NT2/D1 (cell line): ENCODE results near the gene AHCTF1.

ENCODE experiments used
- DNase-seq: peaks from one replicate; pipeline ENCODE4 v3.0.0-alpha.2; 2011; ENCODE audit warnings: low read depth, low spot score
- H3K27me3 ChIP-seq: 2 replicates; pipeline ENCODE4 v1.6.0; 2011; ENCODE audit warnings: mild to moderate bottlenecking; ENCODE audit not compliant: insufficient read length, insufficient read depth
- H3K36me3 ChIP-seq: 2 replicates; pipeline ENCODE4 v1.6.1; 2011; ENCODE audit warnings: mild to moderate bottlenecking, low read length, mixed read lengths; ENCODE audit not compliant: insufficient read depth, insufficient read length
- H3K4me1 ChIP-seq: 2 replicates; pipeline ENCODE4 v1.5.1; 2011; ENCODE audit not compliant: insufficient read depth, insufficient read length
- H3K4me3 ChIP-seq: 2 replicates; pipeline ENCODE4 v1.5.1; 2011; ENCODE audit warnings: low read depth; ENCODE audit not compliant: insufficient read length
- H3K9ac ChIP-seq: 2 replicates; pipeline ENCODE4 v1.6.0; 2011; ENCODE audit warnings: low read depth; ENCODE audit not compliant: insufficient read length
- H3K9me3 ChIP-seq: 2 replicates; pipeline ENCODE4 v1.5.1; 2011; ENCODE audit warnings: mild to moderate bottlenecking, low read length; ENCODE audit not compliant: insufficient read depth
- SUZ12 ChIP-seq: IDR thresholded peaks from 2 replicates; pipeline ENCODE4 v1.6.1; 2011; ENCODE audit not compliant: insufficient read length, insufficient read depth; ENCODE audit errors: extremely low read depth
- YY1 ChIP-seq: IDR thresholded peaks from 2 replicates; pipeline ENCODE4 v1.6.1; 2011; ENCODE audit not compliant: insufficient read length, insufficient read depth
- ZNF274 ChIP-seq: IDR thresholded peaks from 2 replicates; pipeline ENCODE4 v1.6.1; 2011; ENCODE audit warnings: mild to moderate bottlenecking, low read depth, low read length

Gene AHCTF1

GRCh38 chr1:246803373-246803772 is 128.4 kb downstream of the AHCTF1 start:
- TF ChIP-seq SUZ12 (no peak), YY1 (no peak), ZNF274 (no peak)
- no peak for DNase-seq
- H3K9ac ChIP-seq: no peak overlapping the region
- H3K4me1 ChIP-seq: peaks cover 9% of the 10 kb centered on the region
- H3K4me3 ChIP-seq: no peak overlapping the region
- no peaks in the 10 kb centered on the region for H3K27me3 ChIP-seq
- 0 out of 2 replicates have a peak, but pooled peaks cover 6% of the 10 kb centered on the region for H3K9me3 ChIP-seq
- H3K36me3 ChIP-seq: no peaks in the 10 kb centered on the region

- Histone ChIP-seq H3K9ac (no peak overlapping the region), H3K27me3 (no peaks in the 10 kb centered on the region), H3K4me3 (no peak overlapping the region), H3K36me3 (no peaks in the 10 kb centered on the region), H3K4me1 (peaks cover 10% of the 10 kb centered on the region), H3K9me3 (0 out of 2 replicates have a peak, but pooled peaks cover 6% of the 10 kb centered on the region)
- TF ChIP-seq SUZ12 (no peak), YY1 (no peak), ZNF274 (no peak)
- no peak for DNase-seq
These were observed 130.3 kb downstream of the AHCTF1 start for GRCh38 chr1:246801241-246802020.

GRCh38 chr1:246800756-246801155 is 131.0 kb downstream of the AHCTF1 start:
- H3K9me3 ChIP-seq: 0 out of 2 replicates have a peak, but pooled peaks cover 6% of the 10 kb centered on the region
- peaks cover 10% of the 10 kb centered on the region for H3K4me1 ChIP-seq
- no peak overlapping the region for H3K9ac ChIP-seq
- H3K27me3 ChIP-seq: no peaks in the 10 kb centered on the region
- H3K4me3 ChIP-seq: no peak overlapping the region
- no peak for TF ChIP-seq SUZ12
- TF ChIP-seq ZNF274: no peak
- no peak for TF ChIP-seq YY1
- no peak for DNase-seq
- H3K36me3 ChIP-seq: no peaks in the 10 kb centered on the region

- Histone ChIP-seq H3K4me1 (peaks cover 10% of the 10 kb centered on the region), H3K9me3 (0 out of 2 replicates have a peak, but pooled peaks cover 6% of the 10 kb centered on the region), H3K27me3 (no peaks in the 10 kb centered on the region), H3K9ac (no peak overlapping the region), H3K36me3 (no peaks in the 10 kb centered on the region), H3K4me3 (no peak overlapping the region)
- no peak for TF ChIP-seq ZNF274
- no peak for TF ChIP-seq SUZ12
- no peak for TF ChIP-seq YY1
- no peak for DNase-seq
These were observed 131.4 kb downstream of the AHCTF1 start for GRCh38 chr1:246800356-246800755.

- Histone ChIP-seq H3K27me3 (no peaks in the 10 kb centered on the region), H3K4me1 (peaks cover 21% of the 10 kb centered on the region)
- DNase-seq: no peak
These were observed 132.9 kb downstream of the AHCTF1 start for GRCh38 chr1:246798606-246799496.

GRCh38 chr1:246798107-246798506 is 133.6 kb downstream of the AHCTF1 start:
- no peaks in the 10 kb centered on the region for H3K36me3 ChIP-seq
- no peak for DNase-seq
- H3K4me1 ChIP-seq: peaks cover 25% of the 10 kb centered on the region
- no peak overlapping the region for H3K4me3 ChIP-seq
- TF ChIP-seq ZNF274 (no peak), YY1 (no peak), SUZ12 (no peak)
- H3K9me3 ChIP-seq: no peaks in the 10 kb centered on the region
- H3K9ac ChIP-seq: no peak overlapping the region
- no peaks in the 10 kb centered on the region for H3K27me3 ChIP-seq

More at GRCh38 chr1:246798606-246799496, 132.9 kb downstream of the AHCTF1 start:
- no peak overlapping the region for H3K4me3 ChIP-seq
- H3K36me3 ChIP-seq: no peaks in the 10 kb centered on the region
- 0 out of 2 replicates have a peak, but pooled peaks cover 6% of the 10 kb centered on the region for H3K9me3 ChIP-seq
- TF ChIP-seq YY1: no peak
- TF ChIP-seq ZNF274: no peak
- TF ChIP-seq SUZ12: no peak
- peak overlapping the region; percentile 36 for H3K9ac ChIP-seq
